ENCODE data around the gene BAZ2A. TPM values are rescaled to one million over a fixed set of nuclear protein-coding genes. Genes with fewer than 3 reads are reported as not detected.

BAZ2A gene
- polyA plus RNA-seq, 1 of the 3 experiments (the other 2 are of a cell fraction) = 32.4 TPM

DNA sequence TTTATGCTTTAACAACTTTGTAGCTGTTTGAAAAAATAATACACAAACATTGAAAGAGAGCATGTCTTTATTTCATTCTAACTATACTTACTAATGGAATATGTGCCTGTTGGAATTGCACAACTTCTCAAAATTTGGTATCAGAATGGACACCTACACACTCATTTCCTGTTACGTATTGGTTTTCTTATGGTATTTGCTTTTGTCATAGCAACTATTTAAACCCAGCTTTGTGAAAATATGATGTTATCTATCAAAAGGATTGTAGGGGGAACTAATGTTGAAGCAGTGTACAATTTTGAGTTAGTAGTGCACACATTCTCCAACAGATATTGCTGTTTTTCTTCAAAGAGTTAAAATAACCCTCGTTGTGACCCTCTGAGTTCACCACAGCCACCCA is 55.9 kb downstream of the BAZ2A start (continued):
- TF ChIP-seq TAF1 (IDR thresholded peaks at IDR 0.05; ENCODE audit: borderline replicate concordance, low read depth, low read length) = no peak
- TF ChIP-seq, protein P1, sequence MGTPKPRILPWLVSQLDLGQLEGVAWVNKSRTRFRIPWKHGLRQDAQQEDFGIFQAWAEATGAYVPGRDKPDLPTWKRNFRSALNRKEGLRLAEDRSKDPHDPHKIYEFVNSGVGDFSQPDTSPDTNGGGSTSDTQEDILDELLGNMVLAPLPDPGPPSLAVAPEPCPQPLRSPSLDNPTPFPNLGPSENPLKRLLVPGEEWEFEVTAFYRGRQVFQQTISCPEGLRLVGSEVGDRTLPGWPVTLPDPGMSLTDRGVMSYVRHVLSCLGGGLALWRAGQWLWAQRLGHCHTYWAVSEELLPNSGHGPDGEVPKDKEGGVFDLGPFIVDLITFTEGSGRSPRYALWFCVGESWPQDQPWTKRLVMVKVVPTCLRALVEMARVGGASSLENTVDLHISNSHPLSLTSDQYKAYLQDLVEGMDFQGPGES (IDR thresholded peaks at IDR 0.05; ENCODE audit: low read depth, low read length) = no peak
- TF ChIP-seq GABPA (IDR thresholded peaks at IDR 0.05; ENCODE audit: low read depth) = no peak
- TF ChIP-seq MEF2A (IDR thresholded peaks at IDR 0.05; ENCODE audit: borderline replicate concordance, low read depth) = no peak

DNA sequence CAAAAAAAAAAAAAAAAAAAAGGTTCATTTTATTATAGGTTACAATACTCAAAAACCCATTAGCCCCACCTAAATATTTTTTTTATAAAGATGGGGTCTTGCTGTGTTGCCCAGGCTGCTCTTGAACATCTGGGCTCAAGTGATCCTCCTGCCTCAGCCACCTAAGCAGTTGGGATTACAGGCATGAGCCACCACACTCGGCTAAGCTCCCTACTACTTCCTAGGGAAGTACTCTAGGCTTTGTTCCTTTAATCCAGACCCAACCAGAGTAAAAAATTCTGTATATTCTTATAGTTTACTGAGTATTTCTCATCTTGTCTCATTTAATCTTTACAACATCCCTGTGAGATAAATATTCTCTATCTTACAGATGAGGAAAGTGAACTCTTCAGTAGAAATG is 57.8 kb downstream of the BAZ2A start:
- Histone ChIP-seq H3K4me3 (ENCODE audit: low read depth in 2 of 2, low read length in 1 of 2) (no peak overlapping the region), H3K79me2 (ENCODE audit: insufficient read depth) (peaks cover 9% of the 10 kb centered on the region; the same call in 1 of the 2 replicates), H3K9ac (no peak overlapping the region), H3F3A (replicated peaks; ENCODE audit: insufficient read depth) (peaks cover 12% of the 10 kb centered on the region), H3K27ac (ENCODE audit: low read depth in 2 of 2, low read length in 1 of 2) (no peak overlapping the region), H3K4me2 (no peak overlapping the region), H3K36me3 (replicated peaks in 1 of 2; ENCODE audit: control insufficient read depth in 1 of 2, insufficient read depth in 2 of 2, low read length in 1 of 2) (peaks cover 8 to 28% of the 10 kb centered on the region in 2 experiments), H3K27me3 (ENCODE audit: insufficient read depth) (no peaks in the 10 kb centered on the region), H3K9me2 (no peaks in the 10 kb centered on the region), H4K20me1 (ENCODE audit: insufficient read depth) (no peaks in the 10 kb centered on the region), H3K9me3 (no peaks in the 10 kb centered on the region), H3K4me1 (ENCODE audit: control insufficient read depth in 1 of 2, insufficient read depth in 2 of 2, low read depth in 1 of 2, low read length in 1 of 2) (0 out of 4 replicates have a peak, but pooled peaks cover 0 to 5% of the 10 kb centered on the region in 2 experiments), H2AFZ (ENCODE audit: low read depth) (no peak overlapping the region)
- DNase-seq = no peak
- 91% methylated on average over 1 of the region's 1 CpG for WGBS (ENCODE audit: low lambda C conversion rate)
- ChIA-PET CTCF (interaction anchor here (1.0 to 3.7 kb wide), 7 partner anchors 32 to 65 kb away, joined by 3 to 40 read pairs (median 4); no protein-coding TSS in a partner anchor), POLR2A (interaction anchor here (0.6 kb wide), 1 partner anchor 99 kb away, joined by 8 read pairs; no protein-coding TSS in a partner anchor)
- TF ChIP-seq SMC3 (IDR thresholded peaks at IDR 0.05; ENCODE audit: low read depth, low read length) = no peak
- TF ChIP-seq YY1 (IDR thresholded peaks at IDR 0.05; ENCODE audit: low read depth) = no peak
- TF ChIP-seq, protein P2, sequence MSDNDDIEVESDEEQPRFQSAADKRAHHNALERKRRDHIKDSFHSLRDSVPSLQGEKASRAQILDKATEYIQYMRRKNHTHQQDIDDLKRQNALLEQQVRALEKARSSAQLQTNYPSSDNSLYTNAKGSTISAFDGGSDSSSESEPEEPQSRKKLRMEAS (IDR thresholded peaks at IDR 0.05; ENCODE audit: low read depth) = no peak
- TF ChIP-seq NRF1 (IDR thresholded peaks at IDR 0.05; ENCODE audit: low read depth, low read length) = no peak
- TF ChIP-seq MEF2A (IDR thresholded peaks at IDR 0.05; ENCODE audit: borderline replicate concordance, low read depth) = no peak
- no peak for TF ChIP-seq TEAD4 (IDR thresholded peaks at IDR 0.05; ENCODE audit: borderline replicate concordance, insufficient read depth)
- TF ChIP-seq, protein P3, sequence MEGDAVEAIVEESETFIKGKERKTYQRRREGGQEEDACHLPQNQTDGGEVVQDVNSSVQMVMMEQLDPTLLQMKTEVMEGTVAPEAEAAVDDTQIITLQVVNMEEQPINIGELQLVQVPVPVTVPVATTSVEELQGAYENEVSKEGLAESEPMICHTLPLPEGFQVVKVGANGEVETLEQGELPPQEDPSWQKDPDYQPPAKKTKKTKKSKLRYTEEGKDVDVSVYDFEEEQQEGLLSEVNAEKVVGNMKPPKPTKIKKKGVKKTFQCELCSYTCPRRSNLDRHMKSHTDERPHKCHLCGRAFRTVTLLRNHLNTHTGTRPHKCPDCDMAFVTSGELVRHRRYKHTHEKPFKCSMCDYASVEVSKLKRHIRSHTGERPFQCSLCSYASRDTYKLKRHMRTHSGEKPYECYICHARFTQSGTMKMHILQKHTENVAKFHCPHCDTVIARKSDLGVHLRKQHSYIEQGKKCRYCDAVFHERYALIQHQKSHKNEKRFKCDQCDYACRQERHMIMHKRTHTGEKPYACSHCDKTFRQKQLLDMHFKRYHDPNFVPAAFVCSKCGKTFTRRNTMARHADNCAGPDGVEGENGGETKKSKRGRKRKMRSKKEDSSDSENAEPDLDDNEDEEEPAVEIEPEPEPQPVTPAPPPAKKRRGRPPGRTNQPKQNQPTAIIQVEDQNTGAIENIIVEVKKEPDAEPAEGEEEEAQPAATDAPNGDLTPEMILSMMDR (IDR thresholded peaks at IDR 0.05) = no peak
- TF ChIP-seq, protein P1 (IDR thresholded peaks at IDR 0.05; ENCODE audit: low read depth, low read length) = no peak
- no peak for TF ChIP-seq NFIC (IDR thresholded peaks at IDR 0.05; ENCODE audit: borderline replicate concordance)
- TF ChIP-seq, protein P4, sequence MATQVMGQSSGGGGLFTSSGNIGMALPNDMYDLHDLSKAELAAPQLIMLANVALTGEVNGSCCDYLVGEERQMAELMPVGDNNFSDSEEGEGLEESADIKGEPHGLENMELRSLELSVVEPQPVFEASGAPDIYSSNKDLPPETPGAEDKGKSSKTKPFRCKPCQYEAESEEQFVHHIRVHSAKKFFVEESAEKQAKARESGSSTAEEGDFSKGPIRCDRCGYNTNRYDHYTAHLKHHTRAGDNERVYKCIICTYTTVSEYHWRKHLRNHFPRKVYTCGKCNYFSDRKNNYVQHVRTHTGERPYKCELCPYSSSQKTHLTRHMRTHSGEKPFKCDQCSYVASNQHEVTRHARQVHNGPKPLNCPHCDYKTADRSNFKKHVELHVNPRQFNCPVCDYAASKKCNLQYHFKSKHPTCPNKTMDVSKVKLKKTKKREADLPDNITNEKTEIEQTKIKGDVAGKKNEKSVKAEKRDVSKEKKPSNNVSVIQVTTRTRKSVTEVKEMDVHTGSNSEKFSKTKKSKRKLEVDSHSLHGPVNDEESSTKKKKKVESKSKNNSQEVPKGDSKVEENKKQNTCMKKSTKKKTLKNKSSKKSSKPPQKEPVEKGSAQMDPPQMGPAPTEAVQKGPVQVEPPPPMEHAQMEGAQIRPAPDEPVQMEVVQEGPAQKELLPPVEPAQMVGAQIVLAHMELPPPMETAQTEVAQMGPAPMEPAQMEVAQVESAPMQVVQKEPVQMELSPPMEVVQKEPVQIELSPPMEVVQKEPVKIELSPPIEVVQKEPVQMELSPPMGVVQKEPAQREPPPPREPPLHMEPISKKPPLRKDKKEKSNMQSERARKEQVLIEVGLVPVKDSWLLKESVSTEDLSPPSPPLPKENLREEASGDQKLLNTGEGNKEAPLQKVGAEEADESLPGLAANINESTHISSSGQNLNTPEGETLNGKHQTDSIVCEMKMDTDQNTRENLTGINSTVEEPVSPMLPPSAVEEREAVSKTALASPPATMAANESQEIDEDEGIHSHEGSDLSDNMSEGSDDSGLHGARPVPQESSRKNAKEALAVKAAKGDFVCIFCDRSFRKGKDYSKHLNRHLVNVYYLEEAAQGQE (IDR thresholded peaks at IDR 0.05; ENCODE audit: low read depth, low read length) = no peak
- TF ChIP-seq FOXM1 (IDR thresholded peaks at IDR 0.05; ENCODE audit: low read depth) = no peak
- no peak for TF ChIP-seq RCOR1 (IDR thresholded peaks at IDR 0.05; ENCODE audit: low read length)
